Kidney (tissue), 14 donors: ENCODE measurements around the gene CHRNB2. TPM values are rescaled to one million over a fixed set of nuclear protein-coding genes. Genes with fewer than 3 reads are reported as not detected.

ENCODE experiments used
- DNase-seq, 5 donors: peaks; one replicate each; pipeline ENCODE4 v3.0.0-alpha.2; 2013 to 2020
- FAIRE-seq: peaks from 2 replicates; lab custom pipeline; 2012; peaks lifted over from hg19 to GRCh38; lab: Jason Lieb, UNC
- H3K27ac ChIP-seq, 2 donors: one replicate each; pipeline ENCODE4 v1.7.0; 2013; ENCODE audit warnings: low read depth in 2 of 2, low read length in 2 of 2, inconsistent platforms in 1 of 2
- H3K27me3 ChIP-seq: one replicate; pipeline ENCODE4 v1.7.1; 2013; ENCODE audit warnings: low read length, inconsistent platforms; ENCODE audit not compliant: control insufficient read depth, insufficient read depth
- H3K36me3 ChIP-seq, 3 donors: one replicate each; pipeline versions ENCODE4 v1.7.0 to v1.7.1; 2013; ENCODE audit warnings: low read length in 3 of 3, control low read depth in 1 of 3, inconsistent platforms in 1 of 3; ENCODE audit not compliant: insufficient read depth in 3 of 3, control insufficient read depth in 2 of 3
- H3K4me1 ChIP-seq, 3 donors: one replicate each; pipeline versions ENCODE4 v1.7.0 to v1.7.1; 2013; ENCODE audit warnings: low read length in 3 of 3, inconsistent platforms in 1 of 3, low read depth in 1 of 3; ENCODE audit not compliant: control insufficient read depth in 2 of 3, insufficient read depth in 2 of 3
- H3K4me3 ChIP-seq, 3 donors: one replicate each; pipeline versions ENCODE4 v1.7.0 to v1.8.1; 2013; ENCODE audit warnings: low read length in 3 of 3, control low read depth in 1 of 3, inconsistent platforms in 1 of 3
- H3K9ac ChIP-seq, 3 donors: one replicate each; pipeline versions ENCODE4 v1.7.0 to v1.7.1; 2013; ENCODE audit warnings: low read length in 3 of 3, control low read depth in 1 of 3, inconsistent platforms in 1 of 3
- H3K9me3 ChIP-seq, 3 donors: one replicate each; pipeline versions ENCODE4 v1.7.0 to v1.7.1; 2013; ENCODE audit warnings: low read length in 3 of 3, control low read depth in 1 of 3, inconsistent platforms in 1 of 3; ENCODE audit not compliant: control insufficient read depth in 2 of 3, insufficient read depth in 1 of 3
- intact Hi-C: fragments of 100-400 bp; cut with DNase I; formaldehyde crosslinking; loops from one replicate; pipeline ENCODE4 v1.11.1; 2022
- polyA plus RNA-seq: library from polyadenylated mRNA; stranded (reverse); fragments of 350-450 nt; fragmentation: Illumina TruSeq; extraction: RNeasy Lipid Tissue Mini Kit (QIAGEN cat#74804); gene quantifications from one replicate; pipeline ENCODE4 v1.2.3, GENCODE V29; 2014; ENCODE audit warnings: low read depth, low replicate concordance; ENCODE audit not compliant: insufficient read depth
- total RNA-seq: library from RNA; stranded (reverse); fragmentation: NEBNext Ultra II Directional; extraction: Animal tissue kit (Norgen Biotek cat#: 25700); gene quantifications from one replicate; pipeline ENCODE4 v1.2.1, GENCODE V29; 2021
- TF ChIP-seq, protein P1 (sequence below): IDR thresholded peaks from 3 replicates; pipeline ENCODE4 v1.5.1; 2012; ENCODE audit warnings: mild to moderate bottlenecking, moderate library complexity, borderline replicate concordance; ENCODE audit not compliant: insufficient read depth; ENCODE audit errors: extremely low read depth
- donor health status: control.
- donor health status: control.
- donor health status: control.
- donor health status: control.
- donor health status: control.
- donor health status: DM: yes; HTN: yes; CAD: no.
- donor health status: Normal renal cell carcinoma (clear cell type).

The CHRNB2 gene
- total and polyA plus RNA-seq, 2 donors from 2014 or later: 0.60 TPM; not detected in 1

- FAIRE-seq: no peak
- Histone ChIP-seq H3K27ac (no peak overlapping the region), H3K4me3 (no peak overlapping the region), H3K9me3 (peaks cover 0 to 3% (median 0%) of the 10 kb centered on the region in 3 donors), H3K36me3 (no peaks in the 10 kb centered on the region), H3K9ac (no peak overlapping the region), H3K27me3 (no peaks in the 10 kb centered on the region), H3K4me1 (peaks cover 0 to 6% (median 0%) of the 10 kb centered on the region in 3 donors)
- no peak for DNase-seq
- intact Hi-C loops: no loop called here
- TF ChIP-seq, protein P1, sequence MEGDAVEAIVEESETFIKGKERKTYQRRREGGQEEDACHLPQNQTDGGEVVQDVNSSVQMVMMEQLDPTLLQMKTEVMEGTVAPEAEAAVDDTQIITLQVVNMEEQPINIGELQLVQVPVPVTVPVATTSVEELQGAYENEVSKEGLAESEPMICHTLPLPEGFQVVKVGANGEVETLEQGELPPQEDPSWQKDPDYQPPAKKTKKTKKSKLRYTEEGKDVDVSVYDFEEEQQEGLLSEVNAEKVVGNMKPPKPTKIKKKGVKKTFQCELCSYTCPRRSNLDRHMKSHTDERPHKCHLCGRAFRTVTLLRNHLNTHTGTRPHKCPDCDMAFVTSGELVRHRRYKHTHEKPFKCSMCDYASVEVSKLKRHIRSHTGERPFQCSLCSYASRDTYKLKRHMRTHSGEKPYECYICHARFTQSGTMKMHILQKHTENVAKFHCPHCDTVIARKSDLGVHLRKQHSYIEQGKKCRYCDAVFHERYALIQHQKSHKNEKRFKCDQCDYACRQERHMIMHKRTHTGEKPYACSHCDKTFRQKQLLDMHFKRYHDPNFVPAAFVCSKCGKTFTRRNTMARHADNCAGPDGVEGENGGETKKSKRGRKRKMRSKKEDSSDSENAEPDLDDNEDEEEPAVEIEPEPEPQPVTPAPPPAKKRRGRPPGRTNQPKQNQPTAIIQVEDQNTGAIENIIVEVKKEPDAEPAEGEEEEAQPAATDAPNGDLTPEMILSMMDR: no peak
Observed at GRCh38 chr1:154624746-154625643, 57.4 kb downstream of the CHRNB2 start.

GRCh38 chr1:154626456-154627256 is 59.1 kb downstream of the CHRNB2 start:
- TF ChIP-seq, protein P1: no peak
- no peaks in the 10 kb centered on the region for H3K27me3 ChIP-seq
- peak overlapping the region; percentile 29 to 72 (median 68) for H3K9ac ChIP-seq
- DNase-seq: peak in 1 of 5 donors; percentile 44
- peak overlapping the region; percentile 88 to 91 for H3K27ac ChIP-seq
- FAIRE-seq: no peak
- peaks cover 0 to 3% (median 0%) of the 10 kb centered on the region in 3 donors for H3K9me3 ChIP-seq
- H3K4me3 ChIP-seq: peak overlapping the region; percentile 76 to 97 (median 83)
- no peaks in the 10 kb centered on the region for H3K36me3 ChIP-seq
- intact Hi-C loops: no loop called here
- peaks cover 0 to 6% (median 0%) of the 10 kb centered on the region in 3 donors for H3K4me1 ChIP-seq

GRCh38 chr1:154627257-154628120 is 59.9 kb downstream of the CHRNB2 start:
- Histone ChIP-seq H3K36me3 (no peaks in the 10 kb centered on the region), H3K9me3 (peaks cover 0 to 3% (median 0%) of the 10 kb centered on the region in 3 donors), H3K4me1 (peaks cover 0 to 6% (median 0%) of the 10 kb centered on the region in 3 donors), H3K4me3 (peak overlapping the region; percentile 76 to 97 (median 83)), H3K9ac (peak overlapping the region; percentile 57 to 72 (median 71)), H3K27ac (peak overlapping the region; percentile 88 to 91), H3K27me3 (no peaks in the 10 kb centered on the region)
- DNase-seq: peak; percentile 94 to 97 (median 95)
- FAIRE-seq: no peak
- TF ChIP-seq, protein P1: no peak
- intact Hi-C loops: no loop called here
